HG02763 (cell line): ENCODE measurements around the gene PSMB2.
"Not testable (repeated sequence)": the region's sequence is repeated elsewhere in the genome, so short reads cannot be mapped to it uniquely, and the experiment has no call there.

Experiments used
- ATAC-seq: cut with Tn5 transposase; IDR thresholded peaks from one replicate; pipeline ENCODE4 v1.9.1; 2021; ENCODE audit warnings: mild to moderate bottlenecking, moderate library complexity; ENCODE audit not compliant: unreplicated experiment

Gene PSMB2

DNA sequence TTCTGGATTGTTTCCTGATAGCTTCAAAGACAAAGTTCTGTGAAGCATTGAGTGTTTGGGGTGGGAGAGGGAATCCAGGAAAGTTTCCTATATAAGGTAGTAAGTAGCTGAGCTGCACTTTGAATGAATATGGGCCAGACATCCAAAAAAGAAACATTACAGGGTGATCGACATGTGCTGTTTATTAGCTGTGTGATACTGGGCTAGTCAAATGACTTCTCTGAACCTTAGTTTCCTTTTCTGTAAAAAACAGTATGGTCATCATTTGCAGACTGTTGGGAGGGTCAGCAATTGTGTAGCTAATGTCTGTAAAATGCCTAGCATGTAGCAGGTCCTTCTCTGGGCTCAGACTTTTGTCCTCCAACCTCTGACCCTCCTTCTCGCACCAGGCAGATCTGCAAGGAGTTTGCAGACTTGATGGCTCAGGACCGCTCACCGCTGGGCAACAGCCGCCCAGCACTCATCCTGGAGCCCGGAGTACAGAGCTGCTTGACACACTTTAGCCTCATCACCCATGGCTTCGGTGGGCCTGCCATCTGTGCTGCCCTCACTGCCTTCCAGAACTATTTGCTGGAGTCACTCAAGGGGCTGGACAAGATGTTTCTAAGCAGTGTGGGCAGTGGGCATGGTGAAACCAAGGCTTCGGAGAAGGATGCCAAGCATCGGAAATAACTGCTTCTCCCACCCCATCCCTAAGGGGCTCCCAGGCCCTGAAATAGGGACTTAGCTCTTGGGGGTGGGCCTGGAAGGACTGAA is 47.1 kb downstream of the PSMB2 start:
- ATAC-seq = no peak

DNA sequence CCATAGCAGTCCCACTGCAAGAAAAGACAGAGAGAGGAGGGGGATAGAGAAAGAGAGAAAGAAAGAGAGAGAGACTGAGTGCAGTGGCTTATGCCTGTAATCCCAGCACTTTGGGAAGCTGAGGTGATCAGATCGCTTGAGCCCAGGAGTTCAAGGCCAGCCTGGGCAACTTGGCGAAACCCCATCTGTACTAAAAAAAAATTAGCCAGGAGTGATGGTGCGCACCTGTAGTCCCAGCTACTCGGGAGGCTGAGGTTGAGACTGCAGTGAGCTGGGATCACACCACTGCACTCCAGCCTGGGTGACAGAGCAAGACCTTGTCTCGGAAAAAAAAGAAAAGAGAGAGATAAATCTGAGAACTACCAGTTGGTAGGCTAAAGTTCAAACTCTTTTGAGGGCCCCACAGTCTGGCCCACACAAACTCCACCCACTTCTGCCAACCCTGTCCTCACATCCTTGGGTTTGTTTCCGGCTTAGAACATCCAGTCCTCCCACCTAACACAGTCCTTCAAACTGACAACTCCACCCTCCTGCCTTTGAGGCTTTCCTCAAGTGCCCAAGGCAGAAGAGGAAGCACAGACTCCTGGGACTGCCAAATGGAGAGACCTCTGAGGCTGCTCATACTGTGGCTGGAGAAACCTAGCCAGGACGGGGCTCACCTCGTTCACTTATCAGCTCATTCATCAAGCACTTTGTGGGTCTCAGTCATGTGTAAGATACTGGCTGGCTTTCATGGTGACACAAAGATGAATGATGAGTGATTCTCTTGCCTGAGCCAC is 48.1 kb downstream of the PSMB2 start:
- ATAC-seq = no peak

GRCh38 chr1:35591211-35591610 is 50.1 kb downstream of the PSMB2 start:
- no peak for ATAC-seq

DNA sequence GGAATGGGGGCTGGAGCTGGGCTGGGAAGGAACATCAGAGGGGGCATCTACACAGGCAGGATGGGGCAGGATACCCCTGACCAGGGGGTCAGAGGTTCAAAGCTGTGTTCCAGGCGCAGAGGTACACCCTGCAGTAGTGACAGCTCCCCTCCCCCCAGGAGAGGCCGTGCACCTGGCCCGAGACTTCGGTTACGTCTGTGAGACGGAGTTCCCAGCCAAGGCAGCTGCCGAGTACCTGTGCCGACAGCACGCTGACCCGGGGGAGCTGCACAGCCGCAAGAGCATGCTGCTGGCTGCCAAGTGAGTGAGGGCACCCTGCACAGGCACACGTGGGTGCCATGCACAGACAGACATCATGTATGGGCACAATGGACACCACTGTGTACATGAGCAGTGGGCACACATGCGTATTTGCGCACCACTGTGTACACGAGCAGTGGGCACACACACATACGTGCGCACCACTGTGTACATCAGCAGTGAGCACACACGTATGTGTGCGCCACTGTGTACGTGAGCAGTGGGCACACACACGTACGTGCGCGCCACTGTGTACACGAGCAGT is 50.8 kb downstream of the PSMB2 start:
- no peak for ATAC-seq

GRCh38 chr1:35589516-35590427 is 51.6 kb downstream of the PSMB2 start:
- no peak for ATAC-seq

GRCh38 chr1:35588197-35588910 is 53.0 kb downstream of the PSMB2 start:
- ATAC-seq = no peak

DNA sequence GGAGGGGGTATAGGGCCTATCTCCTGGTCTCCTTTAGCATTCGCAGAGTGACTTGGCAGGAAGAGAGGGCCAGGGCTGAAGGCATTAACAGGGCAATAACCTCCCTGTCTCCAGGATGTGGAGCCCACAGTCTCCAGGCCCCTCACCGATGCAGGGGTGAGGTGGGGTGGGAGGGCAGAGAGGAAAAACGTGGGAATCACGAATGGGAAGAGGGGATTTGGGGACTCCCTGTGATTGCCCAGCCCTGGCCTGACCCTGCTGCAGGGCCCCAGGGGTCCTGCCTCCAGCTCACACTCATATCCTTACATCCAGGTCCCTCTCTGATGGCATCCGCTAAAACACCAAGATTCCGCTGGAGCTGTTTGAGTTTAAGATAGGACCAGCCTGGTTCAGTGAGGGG is 53.6 kb downstream of the PSMB2 start:
- ATAC-seq = no peak

- ATAC-seq = no peak
Observed at GRCh38 chr1:35586808-35587207, 54.5 kb downstream of the PSMB2 start.

- not testable (repeated sequence) for ATAC-seq
Observed at GRCh38 chr1:35585805-35586204, 55.5 kb downstream of the PSMB2 start.

GRCh38 chr1:35585281-35585680 is 56.0 kb downstream of the PSMB2 start:
- no peak for ATAC-seq

- ATAC-seq = not testable (repeated sequence)
Observed at GRCh38 chr1:35581621-35582020, 59.7 kb downstream of the PSMB2 start.

DNA sequence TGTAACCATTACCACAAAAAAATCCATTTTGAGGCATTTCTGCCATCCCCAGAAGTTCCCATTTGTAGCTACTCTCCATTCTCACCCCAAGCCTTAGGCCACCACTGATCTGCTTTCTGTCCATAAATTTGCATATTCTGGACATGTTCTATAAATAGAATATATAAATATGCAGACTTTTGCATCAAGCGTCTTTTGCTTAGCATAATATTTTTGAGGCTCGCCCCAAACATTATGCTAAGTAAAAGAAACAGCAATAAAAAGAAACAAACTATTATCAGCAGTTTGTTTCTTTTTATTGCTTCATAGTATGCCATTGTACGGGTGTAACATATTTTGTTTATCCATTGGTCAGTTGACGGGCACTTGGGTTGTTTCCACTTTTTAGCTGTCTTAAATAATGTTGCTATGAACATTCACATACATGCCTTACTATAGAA is 60.4 kb downstream of the PSMB2 start:
- ATAC-seq = no peak

GRCh38 chr1:35577071-35577998 is 64.0 kb downstream of the PSMB2 start:
- ATAC-seq = peak; percentile 43

DNA sequence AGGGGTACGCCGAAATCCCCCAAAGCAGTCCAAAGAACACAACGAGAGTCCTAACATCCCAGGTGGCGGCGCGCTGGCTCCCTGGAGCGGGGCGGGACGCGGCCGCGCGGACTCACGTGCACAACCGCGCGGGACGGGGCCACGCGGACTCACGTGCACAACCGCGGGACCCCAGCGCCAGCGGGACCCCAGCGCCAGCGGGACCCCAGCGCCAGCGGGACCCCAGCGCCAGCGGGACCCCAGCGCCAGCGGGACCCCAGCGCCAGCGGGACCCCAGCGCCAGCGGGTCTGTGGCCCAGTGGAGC is 64.6 kb downstream of the PSMB2 start:
- not testable (repeated sequence) for ATAC-seq

GRCh38 chr1:35576061-35576765 is 65.1 kb downstream of the PSMB2 start:
- ATAC-seq = no peak

- ATAC-seq = no peak
Observed at GRCh38 chr1:35575416-35575958, 65.8 kb downstream of the PSMB2 start.

- ATAC-seq = no peak
Observed at GRCh38 chr1:35574655-35575415, 66.5 kb downstream of the PSMB2 start.
